Right ventricle myocardium superior (tissue), 1 donor: ENCODE results near the gene AGAP1. TPM values are rescaled to one million over a fixed set of nuclear protein-coding genes. Genes with fewer than 3 reads are reported as not detected.

Experiments
- ATAC-seq: fragments of 200-7000 bp; cut with Tn5 transposase; one replicate; pipeline ENCODE4 v1.9.1; 2020; ENCODE audit warnings: mild to moderate bottlenecking; ENCODE audit not compliant: poor library complexity
- DNase-seq: peaks from one replicate; pipeline ENCODE4 v3.0.0-alpha.2; 2020
- intact Hi-C: fragments of 100-400 bp; cut with DNase I; formaldehyde crosslinking; loops from one replicate; pipeline ENCODE4 v1.11.2; 2022
- total RNA-seq: library from RNA; stranded (reverse); fragmentation: NEBNext Ultra II Directional; extraction: Animal tissue kit (Norgen Biotek cat#: 25700); gene quantifications from one replicate; pipeline ENCODE4 v1.2.1, GENCODE V29; 2021
- donor health status: DM: no; HTN: yes; CAD: no; lungs with severe emphysema.

Gene AGAP1
- total RNA-seq, 1 donor from 2014 or later = 25.4 TPM

DNA sequence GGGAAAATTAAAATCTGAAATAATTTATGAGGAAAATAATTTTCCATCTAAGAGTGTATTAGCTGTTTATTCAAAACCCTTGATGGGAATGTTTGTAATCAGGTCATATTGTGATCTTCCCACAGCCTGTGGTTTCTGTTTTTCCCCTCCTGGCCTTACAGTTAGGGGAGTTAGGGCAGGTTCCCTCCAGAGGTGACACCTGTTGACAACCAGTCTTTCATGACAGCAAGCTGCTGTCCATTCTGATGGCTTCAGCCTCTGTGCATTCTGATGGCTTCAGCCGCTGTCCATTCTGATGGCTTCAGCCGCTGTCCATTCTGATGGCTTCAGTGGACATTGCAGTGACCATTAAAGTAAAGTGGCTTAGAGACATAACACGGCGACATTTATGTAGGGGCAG, 346.1 kb downstream of the AGAP1 start:
- intact Hi-C loops = no loop called here
- DNase-seq = no peak
- ATAC-seq = no peak

DNA sequence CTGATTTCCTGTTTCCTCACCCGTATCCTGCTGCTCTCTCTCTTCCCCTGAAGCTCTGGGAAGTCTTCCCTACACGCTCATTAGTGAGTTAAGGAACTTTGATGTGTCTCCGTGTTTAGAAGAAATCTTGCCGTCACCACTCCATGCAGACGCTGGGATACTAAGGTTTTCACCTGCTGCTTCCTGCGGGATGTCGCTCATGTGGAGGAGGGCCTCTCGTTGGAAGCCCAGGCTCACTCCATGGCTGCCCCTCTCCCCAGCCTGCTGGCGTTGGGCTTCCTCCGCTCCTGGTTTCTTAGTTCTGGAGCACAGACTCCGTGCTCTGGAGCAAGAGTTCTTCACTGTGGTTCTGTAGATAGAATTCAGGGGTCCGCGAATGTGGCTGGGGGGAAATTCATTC, 348.0 kb downstream of the AGAP1 start:
- intact Hi-C loops = no loop called here
- ATAC-seq (no peak), DNase-seq (no peak)

DNA sequence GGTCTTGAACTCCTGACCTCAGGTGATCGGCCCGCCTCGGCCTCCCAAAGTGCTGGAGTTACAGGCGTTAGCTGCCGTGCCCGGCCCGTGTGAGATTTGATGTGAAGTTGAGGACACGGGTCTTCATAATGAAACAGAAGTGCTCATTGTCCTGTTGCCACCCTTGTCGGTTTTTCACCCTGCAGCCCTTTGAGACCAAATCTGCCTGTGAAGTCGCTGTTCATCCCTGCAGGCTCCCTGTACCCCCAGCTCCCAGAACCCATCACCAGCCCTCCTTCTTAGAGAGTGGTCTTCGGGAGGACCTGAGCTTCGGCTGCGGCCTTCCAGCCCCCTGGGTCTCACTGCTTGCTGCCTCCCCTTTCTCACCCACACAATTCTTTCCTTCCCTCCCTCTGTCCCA, 349.1 kb downstream of the AGAP1 start:
- DNase-seq (no peak), ATAC-seq (no peak)
- intact Hi-C loops = no loop called here

DNA sequence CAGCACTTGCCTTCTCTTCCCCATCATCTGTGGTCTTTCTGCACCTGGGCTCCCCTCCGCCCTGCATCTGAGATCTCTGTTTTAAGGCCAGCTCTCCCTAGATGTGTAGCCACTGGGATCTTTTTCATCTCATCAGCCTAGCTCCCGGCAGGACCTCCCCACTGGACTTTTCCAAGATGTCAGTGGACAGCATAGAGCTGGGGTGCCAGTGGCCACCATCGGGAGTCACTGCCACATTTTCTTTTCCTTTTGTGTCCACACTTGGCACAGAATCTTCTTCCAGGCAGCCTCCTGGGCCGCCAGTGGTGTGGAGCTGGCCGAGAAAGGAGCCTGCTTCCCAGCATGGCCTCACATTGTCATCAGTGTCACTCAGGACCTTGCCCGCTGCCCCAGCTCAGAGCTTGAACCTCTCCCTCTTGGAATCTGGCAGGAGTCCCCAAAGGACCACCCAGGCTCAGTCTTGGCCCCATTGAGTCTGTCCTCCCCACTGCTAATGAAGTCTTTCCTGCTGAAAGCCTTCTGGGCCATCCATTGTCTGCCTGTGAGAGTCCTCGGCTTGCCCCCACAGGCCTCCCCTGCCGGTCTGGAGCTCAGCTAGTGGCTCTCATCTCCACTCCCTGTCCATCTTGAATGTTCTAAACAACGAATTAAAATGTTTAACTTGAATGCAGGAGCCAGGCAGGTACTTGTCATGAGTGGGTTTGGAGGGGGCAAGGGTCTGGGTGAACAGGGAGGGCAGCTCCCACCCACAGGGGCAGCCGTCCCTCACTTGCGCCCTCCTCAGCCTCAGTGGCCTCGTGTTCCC, 349.9 kb downstream of the AGAP1 start:
- DNase-seq (no peak), ATAC-seq (no peak)
- intact Hi-C loops = no loop called here

DNA sequence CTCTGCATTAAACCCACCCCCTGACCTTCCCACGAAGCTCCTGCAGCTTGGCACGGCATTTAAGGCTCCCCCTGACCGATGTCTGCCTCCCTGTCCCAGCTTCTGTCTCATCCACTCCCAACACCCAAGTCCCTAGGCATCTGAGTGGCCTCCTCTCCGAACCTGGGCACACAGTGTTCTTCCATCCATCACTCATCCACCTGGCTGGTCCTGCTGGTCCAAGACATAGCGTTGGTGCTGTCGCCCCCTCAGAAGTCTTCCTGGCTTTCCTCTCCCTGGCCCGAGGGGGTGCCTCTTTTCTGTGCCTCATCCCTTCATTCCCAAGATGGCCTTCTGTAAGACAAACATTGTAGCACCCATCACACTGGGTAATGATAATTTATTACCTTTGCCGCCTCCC, 350.7 kb downstream of the AGAP1 start:
- intact Hi-C loops = no loop called here
- ATAC-seq (no peak), DNase-seq (no peak)

DNA sequence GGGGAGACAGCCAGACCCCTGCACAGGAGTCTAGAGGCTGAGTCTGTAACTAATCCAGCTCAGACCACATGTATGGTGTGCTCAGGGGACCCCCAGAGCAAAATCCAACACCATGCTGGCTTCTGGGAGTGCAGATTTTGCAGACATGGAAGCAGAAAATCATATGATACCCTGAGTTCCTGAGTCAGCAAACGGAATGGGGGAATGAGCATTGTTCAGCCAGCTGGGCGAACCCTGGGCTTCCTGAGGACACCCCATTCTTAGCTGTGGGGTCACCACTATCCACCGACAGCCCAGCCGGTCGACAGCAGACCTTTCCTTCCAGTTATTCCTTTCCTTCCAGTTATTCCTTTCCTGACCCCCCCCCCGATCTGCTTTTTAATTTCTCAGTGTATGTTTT, 351.4 kb downstream of the AGAP1 start:
- ATAC-seq (no peak), DNase-seq (no peak)
- intact Hi-C loops = no loop called here

DNA sequence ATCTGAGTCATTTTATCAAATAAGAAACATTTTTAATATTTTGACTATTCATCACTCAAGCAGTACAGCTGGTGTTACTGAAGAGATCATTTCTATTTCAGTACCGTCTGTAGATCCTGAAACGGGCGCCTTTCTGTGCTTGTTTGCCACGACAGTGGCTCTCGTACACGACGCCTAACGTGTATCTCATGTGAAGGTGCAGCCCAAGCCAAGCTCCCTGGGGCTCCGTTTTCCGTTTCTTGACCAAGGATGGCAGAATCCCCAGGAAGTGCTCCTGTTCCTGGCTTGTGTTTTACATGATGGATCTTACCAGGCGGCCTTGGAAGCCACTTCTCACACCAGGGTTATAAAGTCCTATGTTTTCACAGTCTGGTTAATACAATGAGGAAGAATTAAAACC, 353.7 kb downstream of the AGAP1 start:
- ATAC-seq (no peak), DNase-seq (no peak)
- intact Hi-C loops = no loop called here

DNA sequence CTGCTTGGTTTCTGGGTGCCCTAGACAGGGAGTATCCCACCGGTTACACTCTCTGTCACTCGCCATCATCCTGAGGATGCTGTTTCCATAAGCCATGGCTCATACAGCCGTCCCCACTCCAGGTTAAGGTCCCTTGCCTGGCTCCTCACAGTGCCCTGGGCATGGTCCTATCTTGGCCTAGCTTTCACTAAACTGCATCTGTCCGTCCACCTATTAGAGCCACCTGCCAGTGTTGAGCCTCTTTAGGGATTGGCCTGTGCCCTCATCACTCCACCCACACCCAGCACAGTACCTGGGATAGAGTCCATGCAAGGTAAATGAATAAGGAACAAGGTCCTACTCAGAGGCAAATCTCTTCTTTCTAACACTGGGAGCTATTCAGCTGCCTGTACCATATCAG, 354.2 kb downstream of the AGAP1 start:
- intact Hi-C loops = no loop called here
- no peak for ATAC-seq
- DNase-seq = no peak

DNA sequence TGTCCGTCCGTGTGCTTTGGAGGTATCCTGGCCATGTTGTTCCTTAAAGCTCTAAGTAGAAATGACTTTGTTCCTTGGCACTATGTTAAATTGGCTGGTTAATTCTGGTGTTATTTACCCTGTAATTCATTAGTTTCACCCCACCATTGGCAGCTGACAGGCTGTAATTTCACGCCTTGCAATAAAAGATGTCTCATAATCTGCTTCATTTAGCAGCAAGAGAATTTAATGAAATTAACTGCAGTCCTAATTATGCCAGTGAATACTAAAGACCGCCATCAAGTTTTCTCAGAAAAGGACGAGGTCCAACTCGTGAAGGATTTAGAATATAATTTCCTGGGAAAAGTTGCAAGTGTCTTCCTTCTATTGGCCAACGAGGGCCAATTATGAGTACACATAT, 355.1 kb downstream of the AGAP1 start:
- intact Hi-C loops = no loop called here
- no peak for ATAC-seq
- no peak for DNase-seq

DNA sequence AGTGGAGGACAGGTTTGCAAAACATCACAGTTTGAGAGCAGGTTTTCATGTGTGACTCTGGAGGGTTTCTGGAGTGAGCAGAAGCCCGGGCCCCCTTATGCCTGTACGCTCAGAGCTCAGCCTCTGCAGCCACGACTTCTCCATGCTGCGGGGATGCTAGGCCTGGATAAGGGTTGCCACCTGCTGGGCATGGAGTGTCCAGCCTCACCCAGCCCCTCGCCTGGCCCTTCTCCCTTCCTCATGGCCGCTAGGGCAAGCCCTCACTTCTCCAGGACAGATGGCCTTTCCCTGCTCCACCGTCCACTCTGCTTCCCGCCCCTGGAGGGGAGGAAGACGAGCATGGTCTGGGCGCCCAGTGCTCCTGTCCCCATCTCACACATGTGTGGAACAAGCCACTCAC, 355.6 kb downstream of the AGAP1 start:
- intact Hi-C loops = no loop called here
- DNase-seq (no peak), ATAC-seq (no peak)

DNA sequence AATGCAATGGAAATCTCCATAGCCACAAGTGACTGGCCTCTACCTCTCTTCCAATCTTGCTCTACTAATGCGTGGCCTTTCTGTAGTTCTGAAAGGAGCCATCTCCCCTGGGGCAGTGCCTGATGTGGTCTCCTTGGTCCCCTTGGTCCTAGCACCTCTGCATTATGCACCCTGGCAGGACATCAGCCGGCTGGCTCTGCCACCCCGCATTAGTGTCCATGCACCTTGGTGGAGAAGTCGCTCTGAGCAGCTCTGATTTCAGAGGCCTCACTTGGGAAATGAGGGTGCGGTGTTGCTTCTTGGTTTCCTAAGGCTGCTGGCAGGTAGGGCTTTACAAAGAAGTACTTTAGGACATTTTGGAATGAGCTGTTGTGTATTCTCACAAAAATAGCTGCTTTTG, 356.4 kb downstream of the AGAP1 start:
- DNase-seq (no peak), ATAC-seq (no peak)
- intact Hi-C loops = no loop called here

DNA sequence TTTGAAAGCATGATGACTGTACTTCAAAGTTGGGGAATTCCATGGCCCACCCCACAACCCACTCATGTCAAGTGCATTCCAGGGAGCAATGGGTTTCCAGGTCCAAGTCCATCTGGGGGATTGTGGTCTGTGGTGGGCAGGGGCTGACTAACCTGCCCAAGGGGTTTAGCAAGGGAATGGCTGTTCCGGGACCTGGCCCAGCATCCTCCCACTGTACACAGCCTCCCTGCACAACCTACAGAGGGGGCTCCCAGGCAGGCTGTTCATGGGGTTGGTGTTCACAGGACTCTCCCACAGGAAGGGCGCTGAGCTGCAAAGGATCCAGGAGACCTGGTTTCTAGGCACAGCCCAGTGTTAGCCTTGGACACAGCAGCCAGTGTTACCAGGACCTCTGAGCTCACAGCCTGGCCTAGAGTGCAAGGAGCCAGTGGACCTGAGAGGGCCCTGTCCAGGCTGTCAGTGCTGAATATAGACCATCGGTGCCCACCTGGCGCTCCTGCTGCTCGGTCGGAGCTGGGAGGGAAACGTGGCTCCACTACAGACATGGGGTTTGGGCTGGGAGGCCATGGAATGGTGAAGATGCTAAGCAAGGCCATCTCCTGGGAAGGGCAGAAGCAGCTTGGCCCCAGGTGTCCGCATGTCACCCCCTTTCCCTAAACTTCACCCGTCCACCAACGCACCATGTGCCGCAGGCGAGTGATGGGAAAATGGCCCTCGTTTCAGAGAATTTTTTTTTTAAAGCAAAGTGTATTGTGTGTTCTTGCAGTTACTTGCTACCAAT, 357.1 kb downstream of the AGAP1 start:
- intact Hi-C loops = no loop called here

DNA sequence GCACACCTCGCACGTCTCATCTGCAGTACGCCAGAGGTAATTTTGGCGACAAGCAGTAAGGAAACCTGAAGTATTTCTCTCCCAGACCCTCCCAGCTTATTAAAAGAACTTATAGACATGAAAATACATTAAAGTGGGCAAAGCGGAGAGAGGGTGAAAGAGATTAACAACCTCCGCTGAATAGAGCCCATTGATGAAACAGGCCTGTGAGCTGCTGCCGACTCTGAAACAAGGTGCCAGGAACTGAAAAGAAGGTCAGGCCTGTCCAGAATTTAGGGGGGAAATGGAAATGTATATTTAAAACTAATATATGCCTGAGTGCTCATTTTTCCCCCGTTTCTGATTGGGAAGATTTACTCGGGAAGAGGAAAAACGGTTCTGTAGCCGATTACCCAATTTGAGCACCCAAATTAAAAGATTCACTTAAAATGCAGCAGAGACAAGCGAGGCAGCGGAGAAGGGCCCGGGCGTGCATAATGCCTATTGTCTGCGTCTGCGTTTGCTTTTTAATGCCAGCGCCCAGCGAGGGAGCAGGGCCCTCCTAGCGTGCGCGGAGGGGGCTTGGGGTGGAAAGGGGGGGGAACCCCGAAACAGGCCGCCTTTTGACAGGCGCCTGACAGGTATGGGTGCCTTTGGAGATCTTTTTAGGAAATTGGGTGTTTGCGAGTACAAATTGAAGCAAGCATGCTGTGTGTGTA, 358.1 kb downstream of the AGAP1 start:
- no peak for DNase-seq
- intact Hi-C loops = no loop called here
- ATAC-seq = no peak

More for the DNA sequence above, 357.1 kb downstream of the AGAP1 start:
- ATAC-seq (no peak), DNase-seq (no peak)

DNA sequence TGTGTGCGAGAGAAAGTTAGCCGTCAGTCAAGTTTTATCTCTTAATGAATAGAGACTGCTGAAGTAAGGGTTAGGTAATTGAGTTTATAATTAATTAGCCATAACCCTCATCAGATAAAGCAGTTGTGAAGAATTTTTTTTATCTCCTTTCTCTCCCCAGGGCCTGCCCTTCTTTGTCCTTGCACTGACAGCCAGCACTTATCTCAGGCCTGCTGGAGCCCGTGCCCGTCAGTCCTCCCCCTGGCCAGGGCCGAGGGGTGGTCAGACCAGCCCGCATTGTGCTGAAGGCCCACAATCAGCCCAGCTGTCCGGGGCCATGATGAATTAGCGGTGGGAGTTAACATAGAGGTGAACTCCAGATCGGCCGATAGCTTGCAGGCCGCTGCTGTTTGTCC, 358.7 kb downstream of the AGAP1 start:
- intact Hi-C loops = no loop called here
- ATAC-seq (peak; percentile 38), DNase-seq (no peak)

DNA sequence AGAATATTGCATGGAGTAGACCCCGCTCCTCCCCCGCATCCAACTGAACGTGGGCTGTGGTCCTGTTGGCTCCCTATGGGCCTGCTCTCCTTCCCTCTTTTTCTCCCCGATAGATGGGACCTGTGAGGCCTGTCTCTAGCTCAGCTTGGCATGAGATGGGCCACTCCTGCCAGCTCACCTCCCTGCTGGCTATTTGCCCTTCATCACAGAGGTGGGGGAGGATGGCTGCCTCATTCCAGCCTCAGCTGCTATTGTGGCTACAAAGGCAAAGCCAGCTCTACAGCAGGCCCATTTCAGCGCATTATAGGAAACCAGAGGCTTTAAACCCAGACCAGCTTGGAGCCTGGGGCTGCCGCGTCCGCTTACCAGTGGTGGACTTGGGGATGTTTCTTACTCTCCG, 360.4 kb downstream of the AGAP1 start:
- ATAC-seq (peak; percentile 83), DNase-seq (peak; percentile 23)
- intact Hi-C loops = no loop called here

DNA sequence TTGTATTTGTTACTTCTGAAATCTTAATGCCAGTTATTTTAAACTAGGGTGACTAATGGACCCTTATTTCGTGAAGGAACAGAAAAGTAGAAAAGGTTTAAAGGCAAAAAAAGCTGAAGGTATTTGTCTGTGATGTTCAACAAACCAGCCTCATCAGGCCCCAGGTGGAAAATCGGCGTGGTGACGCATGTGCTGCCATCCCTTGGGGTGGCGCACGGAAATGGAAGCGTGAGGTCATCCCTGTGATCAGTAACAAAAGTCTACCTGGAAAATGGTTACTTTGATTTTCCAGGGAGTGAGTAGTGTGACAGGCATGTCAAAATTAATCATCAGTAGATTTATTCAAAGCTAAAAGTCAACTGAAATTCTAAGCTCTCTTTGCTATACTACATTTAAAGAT, 361.2 kb downstream of the AGAP1 start:
- DNase-seq (no peak), ATAC-seq (no peak)
- intact Hi-C loops = no loop called here

DNA sequence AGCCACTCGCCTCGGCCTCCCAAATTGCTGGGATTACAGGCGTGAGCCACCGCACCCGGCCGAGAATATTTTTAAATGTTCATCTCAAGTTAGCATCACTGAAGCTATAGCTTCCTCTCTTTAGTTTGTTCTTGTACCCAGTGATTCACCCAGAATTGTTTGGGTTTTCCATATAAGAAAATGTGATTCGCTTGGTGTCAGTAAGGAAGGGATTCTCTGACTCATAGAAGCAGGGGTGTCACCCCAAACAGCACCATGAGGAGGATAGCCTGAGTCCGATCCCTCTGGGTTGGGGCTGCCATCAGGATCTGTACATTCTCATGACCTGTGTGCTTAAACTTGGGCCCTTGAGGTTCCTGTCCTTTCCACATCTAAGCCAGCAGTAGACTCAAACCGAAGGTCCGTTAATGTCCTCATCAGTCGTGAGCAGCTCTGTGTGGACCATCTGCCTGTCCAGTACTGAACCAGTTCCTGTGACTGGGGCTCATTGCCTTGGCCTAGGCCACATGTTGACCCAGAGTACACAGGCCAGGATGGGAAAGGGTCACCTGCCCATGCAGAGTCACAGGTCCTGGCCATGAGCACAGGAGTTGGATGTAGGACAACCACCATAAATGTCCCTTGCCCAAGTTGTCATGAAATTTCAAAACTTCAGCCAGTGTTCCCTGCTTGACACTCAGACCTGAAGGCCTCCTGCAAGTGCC, 362.5 kb downstream of the AGAP1 start:
- DNase-seq (no peak), ATAC-seq (no peak)
- intact Hi-C loops = no loop called here

DNA sequence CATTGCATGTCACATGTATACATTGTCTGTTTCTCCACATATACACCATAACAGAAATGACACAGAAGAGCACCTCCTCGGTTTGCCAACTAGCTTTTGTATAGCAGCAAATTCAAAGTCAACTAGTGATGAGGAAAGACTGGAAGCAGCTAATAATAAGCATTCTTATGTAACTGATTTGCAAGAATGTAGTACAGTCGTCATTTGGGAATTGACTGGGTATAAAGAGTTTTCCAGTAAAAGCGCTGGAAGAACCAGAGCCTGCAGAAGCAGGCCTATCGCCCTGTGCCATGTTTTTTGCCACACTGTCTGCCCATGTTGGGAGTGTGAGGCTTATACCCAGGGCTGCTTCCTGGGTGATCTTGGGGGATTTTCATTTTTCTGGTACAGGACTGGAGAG, 363.8 kb downstream of the AGAP1 start:
- intact Hi-C loops = no loop called here
- DNase-seq = no peak
- ATAC-seq = no peak

DNA sequence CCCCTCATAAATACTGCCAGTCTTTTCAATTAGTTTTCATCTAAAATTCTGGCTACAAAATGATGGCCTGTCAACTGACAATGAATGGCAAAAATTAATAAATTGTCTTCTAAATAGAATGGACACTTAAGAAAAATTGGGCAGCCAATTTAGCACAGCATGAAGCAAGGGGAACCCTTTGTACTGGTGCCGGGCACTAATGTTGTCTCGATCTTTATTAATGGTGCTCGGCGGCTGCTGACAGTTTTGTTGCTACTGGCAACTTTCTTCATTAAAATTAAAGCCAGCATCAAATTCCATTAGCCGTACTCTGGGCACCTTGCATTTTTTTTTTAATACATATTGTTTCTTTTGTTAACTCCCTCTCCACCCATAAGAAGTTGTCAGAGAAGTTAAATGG, 365.0 kb downstream of the AGAP1 start:
- intact Hi-C loops = no loop called here
- ATAC-seq (no peak), DNase-seq (no peak)
